Central memory CD4-positive, alpha-beta T cell (primary cell): ENCODE measurements around the gene ST6GALNAC3.
"Not testable (repeated sequence)": the region's sequence is repeated elsewhere in the genome, so short reads cannot be mapped to it uniquely, and the experiment has no call there.

Source experiments
- DNase-seq: peaks from one replicate; pipeline ENCODE4 v3.0.0; 2022
- total RNA-seq, 3 experiments: gene quantifications; one replicate each; lab custom pipeline; 2026; lab: John Stamatoyannopoulos, UW

Gene ST6GALNAC3
- total RNA-seq = 0.04 to 1.5 (median 0.16) reads per million in 3 experiments

- DNase-seq = peak; percentile 70
Measured at GRCh38 chr1:76074321-76075187, at the start of gene ST6GALNAC3. TSS of gene ST6GALNAC3 (plus strand) at chr1:76074746.

GRCh38 chr1:76027341-76027740 is 47.2 kb upstream of the ST6GALNAC3 start:
- no peak for DNase-seq

- DNase-seq = no peak
Measured at GRCh38 chr1:76029331-76029730, 45.2 kb upstream of the ST6GALNAC3 start.

GRCh38 chr1:76031496-76031895 is 43.0 kb upstream of the ST6GALNAC3 start:
- DNase-seq = no peak

GRCh38 chr1:76033800-76034475 is 40.6 kb upstream of the ST6GALNAC3 start:
- DNase-seq = no peak

- no peak for DNase-seq
Measured at GRCh38 chr1:76035053-76035452, 39.5 kb upstream of the ST6GALNAC3 start.

- no peak for DNase-seq
Measured at GRCh38 chr1:76037324-76037723, 37.2 kb upstream of the ST6GALNAC3 start.

- DNase-seq = no peak
Measured at GRCh38 chr1:76038287-76039004, 36.1 kb upstream of the ST6GALNAC3 start.

GRCh38 chr1:76046149-76046548 is 28.4 kb upstream of the ST6GALNAC3 start:
- DNase-seq = no peak

- DNase-seq = no peak
Measured at GRCh38 chr1:76048219-76048618, 26.3 kb upstream of the ST6GALNAC3 start.

GRCh38 chr1:76048926-76049325 is 25.6 kb upstream of the ST6GALNAC3 start:
- DNase-seq = no peak

- DNase-seq = no peak
Measured at GRCh38 chr1:76049498-76049897, 25.0 kb upstream of the ST6GALNAC3 start.

GRCh38 chr1:76050073-76050472 is 24.5 kb upstream of the ST6GALNAC3 start:
- DNase-seq = not testable (repeated sequence)

GRCh38 chr1:76053021-76053420 is 21.5 kb upstream of the ST6GALNAC3 start:
- DNase-seq = no peak

- DNase-seq = no peak
Measured at GRCh38 chr1:76054359-76054758, 20.2 kb upstream of the ST6GALNAC3 start.

- no peak for DNase-seq
Measured at GRCh38 chr1:76055987-76056386, 18.6 kb upstream of the ST6GALNAC3 start.

GRCh38 chr1:76059451-76059850 is 15.1 kb upstream of the ST6GALNAC3 start:
- DNase-seq = no peak

GRCh38 chr1:76065270-76065669 is 9.3 kb upstream of the ST6GALNAC3 start:
- DNase-seq = no peak

GRCh38 chr1:76066394-76066793 is 8.2 kb upstream of the ST6GALNAC3 start:
- no peak for DNase-seq

- DNase-seq = no peak
Measured at GRCh38 chr1:76068542-76068941, 6.0 kb upstream of the ST6GALNAC3 start.

- no peak for DNase-seq
Measured at GRCh38 chr1:76068953-76069561, 5.5 kb upstream of the ST6GALNAC3 start.

GRCh38 chr1:76070538-76070937 is 4.0 kb upstream of the ST6GALNAC3 start:
- no peak for DNase-seq

GRCh38 chr1:76073481-76073880 is 1.1 kb upstream of the ST6GALNAC3 start:
- no peak for DNase-seq
